Natural killer cell (primary cell): ENCODE measurements around the gene BDNF. TPM values are rescaled to one million over a fixed set of nuclear protein-coding genes. Genes with fewer than 3 reads are reported as not detected.

Experiments
- ATAC-seq, 3 donors: fragments of 150-1000 bp in 2 of 3; fragments of 200-7000 bp in 1 of 3; cut with Tn5 transposase; 1 replicate in 1 of 3; 2 replicates in 2 of 3; pipeline ENCODE4 v1.10.0; 2021; ENCODE audit warnings: mild to moderate bottlenecking in 2 of 3, moderate library complexity in 2 of 3
- DNase-seq, 2 donors: peaks; one replicate each; pipeline versions ENCODE4 v3.0.0 to v3.0.0-alpha.2; 2013 to 2021; ENCODE audit warnings: mixed read lengths in 1 of 2
- H3K27ac ChIP-seq: one replicate; pipeline ENCODE4 v1.5.1; 2013; ENCODE audit warnings: mild to moderate bottlenecking, low read length
- H3K27me3 ChIP-seq: one replicate; pipeline ENCODE4 v1.6.1; 2013; ENCODE audit warnings: low read length; ENCODE audit not compliant: control insufficient read depth, insufficient read depth
- H3K36me3 ChIP-seq: one replicate; pipeline ENCODE4 v1.6.1; 2013; ENCODE audit warnings: low read length; ENCODE audit not compliant: control insufficient read depth, insufficient read depth
- H3K4me1 ChIP-seq: one replicate; pipeline ENCODE4 v1.6.1; 2013; ENCODE audit warnings: low read length; ENCODE audit not compliant: control insufficient read depth, insufficient read depth
- H3K4me3 ChIP-seq: one replicate; pipeline ENCODE4 v1.5.1; 2013; ENCODE audit warnings: low read length
- H3K9me3 ChIP-seq: one replicate; pipeline ENCODE4 v1.6.1; 2013; ENCODE audit warnings: low read length; ENCODE audit not compliant: control insufficient read depth, insufficient read depth
- H3K27ac Mint-ChIP-seq, 2 donors: one replicate each; pipeline ENCODE4 v1.8.0; 2022; ENCODE audit warnings: mild to moderate bottlenecking in 2 of 2, mixed read lengths in 2 of 2, moderate library complexity in 1 of 2
- H3K27me3 Mint-ChIP-seq, 2 donors: one replicate each; pipeline ENCODE4 v1.8.0; 2022; ENCODE audit warnings: low read depth in 2 of 2, mixed read lengths in 2 of 2
- H3K36me3 Mint-ChIP-seq: one replicate; pipeline ENCODE4 v1.8.0; 2022; ENCODE audit warnings: mixed read lengths
- H3K4me1 Mint-ChIP-seq, 2 donors: one replicate each; pipeline ENCODE4 v1.8.0; 2022; ENCODE audit warnings: mixed read lengths in 2 of 2
- H3K4me3 Mint-ChIP-seq: one replicate; pipeline ENCODE4 v1.8.0; 2022; ENCODE audit warnings: mild to moderate bottlenecking, moderate library complexity, mixed read lengths
- H3K9me3 Mint-ChIP-seq, 2 donors: one replicate each; pipeline ENCODE4 v1.8.0; 2022; ENCODE audit warnings: mixed read lengths in 2 of 2
- WGBS: methylation state at CpG from one replicate; pipeline ENCODE4 v1.1.7; 2013; ENCODE audit warnings: missing lambda C conversion rate; ENCODE audit not compliant: insufficient coverage; 5-methylcytosine and 5-hydroxymethylcytosine counted together
- intact Hi-C: fragments of 100-400 bp; cut with micrococcal nuclease; formaldehyde crosslinking; loops from one replicate; pipeline ENCODE4 v1.14.2; 2022
- total RNA-seq, 4 donors: library from RNA; stranded (reverse); fragments of 120-200 nt in 1 of 4; gene quantifications; one replicate each; pipeline versions ENCODE4 v1.2.3 to v1.2.4, GENCODE V29; 2013 to 2022
- TF ChIP-seq, protein P1 (sequence below): fragments of 200-600 bp; IDR thresholded peaks from one replicate; pipeline ENCODE4 v1.8.0; 2022; ENCODE audit warnings: antibody characterized with exemption

BDNF gene
- total RNA-seq, 3 donors from 2014 or later (not counting 1 experiment from before 2014, with no cell fraction given): not detected

DNA sequence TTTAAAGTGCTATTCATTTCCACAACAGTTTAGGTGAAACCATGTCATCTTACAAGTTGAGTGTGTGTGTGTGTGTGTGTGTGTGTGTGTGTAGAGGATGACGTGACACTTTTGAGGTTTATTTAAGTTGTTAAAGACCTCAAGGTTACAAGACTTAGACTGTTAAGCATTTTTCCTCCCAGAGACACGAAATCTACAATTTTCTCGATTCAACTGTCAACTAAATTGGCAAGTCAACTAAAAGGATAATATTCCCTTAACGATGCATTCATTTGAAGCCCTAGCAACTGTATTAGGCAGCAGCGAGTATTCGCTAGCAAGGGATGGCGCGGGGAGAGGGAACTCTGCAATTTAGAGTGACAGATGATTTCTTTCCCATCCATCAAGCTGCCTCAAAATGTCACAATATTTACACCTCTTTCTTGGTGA lies 17.6 kb upstream of the BDNF start:
- Mint-ChIP-seq H3K27ac (no peak overlapping the region), H3K4me3 (no peak overlapping the region)
- WGBS: 16% methylated on average over 8 of the region's 8 CpGs

GRCh38 chr11:27717377-27717776 lies 17.1 kb upstream of the BDNF start:
- Histone ChIP-seq H3K9me3 (peaks cover 10% of the 10 kb centered on the region), H3K4me3 (no peak overlapping the region), H3K27ac (no peak overlapping the region), H3K4me1 (no peaks in the 10 kb centered on the region), H3K27me3 (peaks cover 29% of the 10 kb centered on the region), H3K36me3 (no peaks in the 10 kb centered on the region)
- Mint-ChIP-seq H3K27ac (no peak overlapping the region), H3K4me3 (no peak overlapping the region), H3K4me1 (no peaks in the 10 kb centered on the region), H3K27me3 (peaks cover 37 to 44% of the 10 kb centered on the region in 2 donors), H3K9me3 (peaks cover 9 to 12% of the 10 kb centered on the region in 2 donors), H3K36me3 (peaks cover 19% of the 10 kb centered on the region)
- DNase-seq (no peak), ATAC-seq (no peak)
- intact Hi-C loops: no loop called here
- TF ChIP-seq, protein P1, sequence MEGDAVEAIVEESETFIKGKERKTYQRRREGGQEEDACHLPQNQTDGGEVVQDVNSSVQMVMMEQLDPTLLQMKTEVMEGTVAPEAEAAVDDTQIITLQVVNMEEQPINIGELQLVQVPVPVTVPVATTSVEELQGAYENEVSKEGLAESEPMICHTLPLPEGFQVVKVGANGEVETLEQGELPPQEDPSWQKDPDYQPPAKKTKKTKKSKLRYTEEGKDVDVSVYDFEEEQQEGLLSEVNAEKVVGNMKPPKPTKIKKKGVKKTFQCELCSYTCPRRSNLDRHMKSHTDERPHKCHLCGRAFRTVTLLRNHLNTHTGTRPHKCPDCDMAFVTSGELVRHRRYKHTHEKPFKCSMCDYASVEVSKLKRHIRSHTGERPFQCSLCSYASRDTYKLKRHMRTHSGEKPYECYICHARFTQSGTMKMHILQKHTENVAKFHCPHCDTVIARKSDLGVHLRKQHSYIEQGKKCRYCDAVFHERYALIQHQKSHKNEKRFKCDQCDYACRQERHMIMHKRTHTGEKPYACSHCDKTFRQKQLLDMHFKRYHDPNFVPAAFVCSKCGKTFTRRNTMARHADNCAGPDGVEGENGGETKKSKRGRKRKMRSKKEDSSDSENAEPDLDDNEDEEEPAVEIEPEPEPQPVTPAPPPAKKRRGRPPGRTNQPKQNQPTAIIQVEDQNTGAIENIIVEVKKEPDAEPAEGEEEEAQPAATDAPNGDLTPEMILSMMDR: no peak

More for the DNA sequence above, 17.6 kb upstream of the BDNF start:
- peaks cover 29% of the 10 kb centered on the region for H3K27me3 ChIP-seq
- H3K27ac ChIP-seq: no peak overlapping the region
- H3K36me3 ChIP-seq: no peaks in the 10 kb centered on the region
- Mint-ChIP-seq H3K9me3 (peaks cover 9 to 12% of the 10 kb centered on the region in 2 donors), H3K27me3 (peaks cover 37 to 44% of the 10 kb centered on the region in 2 donors), H3K36me3 (peaks cover 19% of the 10 kb centered on the region), H3K4me1 (no peaks in the 10 kb centered on the region)
- no peak for ATAC-seq
- H3K9me3 ChIP-seq: peaks cover 10% of the 10 kb centered on the region
- intact Hi-C loops: no loop called here
- no peak overlapping the region for H3K4me3 ChIP-seq
- DNase-seq: no peak
- no peaks in the 10 kb centered on the region for H3K4me1 ChIP-seq
- TF ChIP-seq, protein P1: no peak

DNA sequence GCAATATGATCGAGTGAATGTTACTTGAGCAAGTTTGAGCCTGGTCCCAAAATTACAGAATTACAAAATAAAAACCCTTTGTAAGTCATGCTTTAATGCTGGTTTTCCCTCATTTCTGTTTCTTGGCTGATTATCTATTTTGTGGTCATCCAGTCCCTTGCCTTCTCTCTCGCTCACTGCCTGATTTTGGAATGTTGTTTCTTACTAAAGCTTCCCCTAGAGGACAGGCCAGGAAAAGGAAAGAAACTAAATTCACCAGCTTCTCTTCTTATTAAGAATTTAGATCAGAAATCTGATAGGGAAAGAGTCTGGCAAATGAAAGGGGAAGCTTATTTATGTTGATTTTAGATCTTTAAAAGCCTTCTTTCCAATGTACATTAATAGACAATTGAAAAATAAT lies 16.6 kb upstream of the BDNF start:
- TF ChIP-seq, protein P1: no peak
- Histone ChIP-seq H3K9me3 (peaks cover 7% of the 10 kb centered on the region), H3K27ac (no peak overlapping the region), H3K4me3 (no peak overlapping the region), H3K27me3 (peaks cover 24% of the 10 kb centered on the region), H3K36me3 (no peaks in the 10 kb centered on the region), H3K4me1 (no peaks in the 10 kb centered on the region)
- DNase-seq (no peak), ATAC-seq (no peak)
- H3K36me3 Mint-ChIP-seq: peaks cover 19% of the 10 kb centered on the region
- H3K4me1 Mint-ChIP-seq: no peaks in the 10 kb centered on the region
- H3K4me3 Mint-ChIP-seq: no peak overlapping the region
- H3K27me3 Mint-ChIP-seq: peaks cover 35 to 44% of the 10 kb centered on the region in 2 donors
- no peak overlapping the region for H3K27ac Mint-ChIP-seq
- intact Hi-C loops: no loop called here
- WGBS: 83% methylated on average over 2 of the region's 2 CpGs
- H3K9me3 Mint-ChIP-seq: peaks cover 9 to 12% of the 10 kb centered on the region in 2 donors

GRCh38 chr11:27716216-27716615 lies 16.0 kb upstream of the BDNF start:
- H3K27ac ChIP-seq: no peak overlapping the region
- H3K9me3 Mint-ChIP-seq: peaks cover 12% of the 10 kb centered on the region in 2 donors
- no peaks in the 10 kb centered on the region for H3K4me1 ChIP-seq
- 50% methylated on average over 1 of the region's 2 CpGs for WGBS
- H3K4me1 Mint-ChIP-seq: no peaks in the 10 kb centered on the region
- H3K9me3 ChIP-seq: peaks cover 7% of the 10 kb centered on the region
- ATAC-seq: no peak
- H3K36me3 Mint-ChIP-seq: peaks cover 16% of the 10 kb centered on the region
- H3K27ac Mint-ChIP-seq: no peak overlapping the region
- no peak overlapping the region for H3K4me3 ChIP-seq
- H3K4me3 Mint-ChIP-seq: no peak overlapping the region
- H3K27me3 ChIP-seq: peaks cover 18% of the 10 kb centered on the region
- DNase-seq: no peak
- H3K27me3 Mint-ChIP-seq: peaks cover 30 to 40% of the 10 kb centered on the region in 2 donors
- no peaks in the 10 kb centered on the region for H3K36me3 ChIP-seq
- intact Hi-C loops: no loop called here
- TF ChIP-seq, protein P1: no peak
